Mononuclear cell (primary cell): Measurements from ENCODE around the gene ATL2. TPM values are rescaled to one million over a fixed set of nuclear protein-coding genes. Genes with fewer than 3 reads are reported as not detected.
"Not testable (repeated sequence)": the region's sequence is repeated elsewhere in the genome, so short reads cannot be mapped to it uniquely, and the experiment has no call there.

Source experiments
- H3K27me3 ChIP-seq: 2 replicates; pipeline ENCODE4 v1.6.0; 2011; ENCODE audit warnings: low read length, control low read depth; ENCODE audit not compliant: insufficient read depth
- H3K4me1 ChIP-seq: 2 replicates; pipeline ENCODE4 v1.5.1; 2011; ENCODE audit warnings: mild to moderate bottlenecking, low read length, control low read depth; ENCODE audit not compliant: insufficient read depth
- H3K4me3 ChIP-seq: 2 replicates; pipeline ENCODE4 v1.5.1; 2011; ENCODE audit warnings: mild to moderate bottlenecking, low read length, moderate library complexity
- H3K9me3 ChIP-seq: 2 replicates; pipeline ENCODE4 v1.5.1; 2011; ENCODE audit warnings: low read depth, mild to moderate bottlenecking, control low read depth, low read length
- total RNA-seq: library from RNA; depleted of rRNA; stranded (reverse); fragments of >200 nt; gene quantifications from one replicate; pipeline ENCODE4 v1.2.3, GENCODE V29; 2012

The ATL2 gene
- total RNA-seq, 1 donor: 159 TPM

DNA sequence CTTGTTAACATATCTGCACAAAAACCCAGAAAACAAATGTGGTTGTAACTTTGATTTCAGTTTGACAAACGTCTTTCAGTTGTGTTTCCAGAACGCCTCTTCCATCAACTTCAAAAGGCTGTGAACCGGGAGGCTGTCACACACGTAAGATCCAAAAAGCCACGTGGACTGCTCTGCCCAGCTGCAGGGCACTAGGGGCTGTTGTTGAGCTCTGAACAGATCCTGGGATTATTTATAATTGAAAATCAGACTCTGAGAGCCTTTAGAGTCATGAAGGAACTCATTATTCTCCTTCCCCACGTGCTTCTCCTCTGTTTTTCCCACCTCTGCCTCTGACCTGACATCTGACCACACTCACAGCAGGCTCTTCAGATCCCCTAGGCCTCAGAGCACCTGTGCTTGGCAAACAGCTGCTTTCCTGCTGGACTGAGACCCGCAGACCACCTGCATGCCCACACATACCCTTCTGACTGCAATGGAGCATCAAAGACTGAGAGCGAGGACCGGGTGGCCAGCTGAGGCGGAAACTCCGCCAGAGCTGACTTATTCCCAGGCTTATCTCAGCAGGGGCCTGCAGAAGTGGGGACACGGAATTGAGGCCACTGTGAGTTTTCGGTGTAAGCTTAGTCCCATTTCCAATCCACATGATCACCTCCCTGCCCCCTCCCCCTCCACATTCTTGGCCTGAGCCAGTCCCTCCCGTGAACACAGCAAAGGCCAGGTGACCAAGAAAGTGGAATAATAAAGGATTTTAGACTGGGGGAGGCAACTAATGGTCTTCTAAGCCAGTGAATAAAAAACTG is 114.8 kb downstream of the ATL2 start:
- H3K27me3 ChIP-seq: no peaks in the 10 kb centered on the region
- no peaks in the 10 kb centered on the region for H3K9me3 ChIP-seq
- no peak overlapping the region for H3K4me3 ChIP-seq
- peaks cover 57% of the 10 kb centered on the region for H3K4me1 ChIP-seq

- Histone ChIP-seq H3K4me3 (no peak overlapping the region), H3K4me1 (peaks cover 52% of the 10 kb centered on the region), H3K27me3 (no peaks in the 10 kb centered on the region)
Measured at GRCh38 chr2:38261569-38262068, 115.5 kb downstream of the ATL2 start.

GRCh38 chr2:38260972-38261371 is 116.1 kb downstream of the ATL2 start:
- Histone ChIP-seq H3K27me3 (no peaks in the 10 kb centered on the region), H3K4me3 (no peak overlapping the region), H3K9me3 (no peaks in the 10 kb centered on the region), H3K4me1 (peaks cover 46% of the 10 kb centered on the region)

More at GRCh38 chr2:38261569-38262068, 115.5 kb downstream of the ATL2 start:
- H3K9me3 ChIP-seq: no peaks in the 10 kb centered on the region

DNA sequence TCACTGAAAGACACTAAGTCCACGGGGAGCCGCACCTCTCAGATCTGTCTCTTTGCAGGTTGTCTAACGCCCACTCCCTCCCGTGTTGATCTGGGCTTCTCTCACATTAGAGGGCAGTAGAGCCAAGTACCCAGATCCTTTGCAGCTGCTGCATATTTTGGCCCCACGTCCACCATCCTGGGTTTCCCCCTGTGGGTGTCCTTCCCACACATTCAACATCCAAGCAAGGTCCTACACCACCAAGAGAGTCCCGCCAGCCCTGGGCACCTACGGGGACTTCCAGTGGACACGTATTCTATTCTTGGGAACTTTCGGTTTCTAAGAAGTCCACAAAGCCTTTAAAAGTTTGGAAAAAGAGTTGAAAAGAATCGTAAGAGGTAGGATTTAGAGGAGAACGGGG is 116.6 kb downstream of the ATL2 start:
- H3K27me3 ChIP-seq: no peaks in the 10 kb centered on the region
- H3K9me3 ChIP-seq: no peaks in the 10 kb centered on the region
- no peak overlapping the region for H3K4me3 ChIP-seq
- peaks cover 46% of the 10 kb centered on the region for H3K4me1 ChIP-seq

DNA sequence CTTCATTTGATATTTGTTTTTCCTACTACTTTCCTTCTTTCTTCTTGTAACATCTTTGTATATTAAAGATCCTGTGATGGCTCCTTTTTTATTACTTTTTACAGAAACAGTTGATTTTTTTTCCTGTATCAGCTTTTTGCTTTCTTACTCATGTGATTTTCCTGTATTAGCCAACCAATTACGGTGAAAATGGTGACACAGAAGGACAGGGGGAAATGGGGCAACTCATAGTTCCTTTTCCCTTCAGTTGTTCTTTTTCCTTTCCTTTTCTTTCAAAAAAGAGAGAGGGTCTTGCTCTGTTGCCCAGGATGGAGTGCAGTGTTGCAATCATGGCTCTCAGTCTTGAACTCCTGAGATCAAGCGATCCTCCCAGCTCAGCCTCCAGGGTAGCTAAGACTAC is 117.8 kb downstream of the ATL2 start:
- no peaks in the 10 kb centered on the region for H3K9me3 ChIP-seq
- no peaks in the 10 kb centered on the region for H3K27me3 ChIP-seq
- no peak overlapping the region for H3K4me3 ChIP-seq
- H3K4me1 ChIP-seq: peaks cover 35% of the 10 kb centered on the region

DNA sequence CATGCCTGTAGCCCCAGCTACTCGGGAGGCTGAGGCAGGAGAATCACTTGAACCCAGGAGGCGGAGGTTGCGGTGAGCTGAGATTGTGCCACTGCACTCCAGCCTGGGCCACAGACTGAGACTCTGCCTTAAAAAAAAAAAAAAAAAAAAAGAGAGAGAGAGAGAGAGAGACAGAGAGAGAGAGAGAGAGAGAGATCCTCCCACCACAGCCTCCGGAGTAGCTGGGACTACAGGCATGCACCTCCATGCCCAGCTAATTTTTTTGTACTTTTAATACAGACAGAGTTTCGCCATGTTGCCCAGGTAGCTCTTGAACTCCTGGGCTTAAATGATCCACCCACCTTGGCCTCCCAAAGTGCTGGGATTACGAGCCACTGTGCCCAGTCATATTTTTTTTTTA is 119.4 kb downstream of the ATL2 start:
- H3K9me3 ChIP-seq, H3K27me3 ChIP-seq, H3K4me3 ChIP-seq: not testable (repeated sequence)
- H3K4me1 ChIP-seq: peaks cover 25% of the 10 kb centered on the region

DNA sequence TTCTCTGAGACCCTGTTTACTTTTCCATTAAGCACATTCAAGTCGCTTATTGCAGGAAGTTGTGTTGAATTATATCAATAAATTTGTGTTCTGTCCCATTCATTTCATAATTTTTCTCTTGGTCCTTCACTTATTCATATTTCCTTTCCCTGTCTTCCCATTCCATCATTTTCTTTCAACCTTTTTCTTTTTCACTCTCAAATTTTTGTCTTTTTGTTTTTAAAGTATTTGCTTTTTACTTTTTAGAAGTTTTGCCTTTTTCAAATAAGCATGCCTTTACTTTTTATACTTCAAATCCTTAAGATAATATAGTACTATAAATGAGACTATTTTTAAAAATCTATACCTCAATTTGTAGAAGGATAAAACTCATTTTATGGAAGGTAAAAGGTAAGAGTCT is 120.5 kb downstream of the ATL2 start:
- Histone ChIP-seq H3K4me3 (no peak overlapping the region), H3K9me3 (no peaks in the 10 kb centered on the region)

DNA sequence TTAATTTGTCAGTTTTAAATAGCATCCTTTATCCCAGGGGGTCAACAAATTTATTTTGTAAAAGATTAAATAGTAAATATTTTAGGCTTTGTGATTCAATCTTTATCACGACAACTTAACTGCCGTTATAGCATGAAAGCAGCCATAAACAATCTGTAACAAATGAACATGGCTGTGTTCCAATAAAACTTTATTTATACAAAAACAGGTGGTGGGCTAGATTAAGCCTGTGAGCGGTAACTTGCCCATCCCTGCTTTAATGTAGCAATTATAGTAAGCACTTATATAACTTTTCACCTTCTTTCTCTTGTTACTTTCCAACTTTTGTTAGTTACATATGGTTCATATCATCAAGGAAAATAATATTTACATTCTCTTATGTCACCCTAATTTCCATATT is 121.9 kb downstream of the ATL2 start:
- Histone ChIP-seq H3K4me1 (peaks cover 12% of the 10 kb centered on the region), H3K27me3 (no peaks in the 10 kb centered on the region), H3K9me3 (no peaks in the 10 kb centered on the region), H3K4me3 (no peak overlapping the region)

More for the DNA sequence above, 120.5 kb downstream of the ATL2 start:
- Histone ChIP-seq H3K27me3 (no peaks in the 10 kb centered on the region), H3K4me1 (peaks cover 18% of the 10 kb centered on the region)

DNA sequence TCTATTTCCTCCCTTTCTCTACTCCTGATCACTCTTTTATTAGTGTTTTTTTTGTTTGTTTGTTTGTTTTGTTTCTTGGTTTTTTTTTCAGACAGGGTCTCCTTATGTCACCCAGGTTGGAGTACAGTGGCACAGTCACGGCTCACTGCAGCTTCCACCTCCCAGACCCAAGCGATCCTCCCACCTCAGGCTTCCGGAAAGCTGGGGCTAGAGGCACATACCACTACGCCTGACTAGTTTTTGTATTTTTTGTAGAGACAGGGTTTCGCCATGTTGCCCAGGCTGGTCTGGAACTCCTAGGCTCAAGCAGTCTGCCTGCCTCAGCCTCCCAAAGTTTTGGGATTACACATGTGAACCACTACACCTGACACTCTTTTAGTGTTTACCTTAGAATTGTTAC is 122.3 kb downstream of the ATL2 start:
- no peak overlapping the region for H3K4me3 ChIP-seq
- no peaks in the 10 kb centered on the region for H3K9me3 ChIP-seq
- peaks cover 12% of the 10 kb centered on the region for H3K4me1 ChIP-seq
- H3K27me3 ChIP-seq: no peaks in the 10 kb centered on the region

DNA sequence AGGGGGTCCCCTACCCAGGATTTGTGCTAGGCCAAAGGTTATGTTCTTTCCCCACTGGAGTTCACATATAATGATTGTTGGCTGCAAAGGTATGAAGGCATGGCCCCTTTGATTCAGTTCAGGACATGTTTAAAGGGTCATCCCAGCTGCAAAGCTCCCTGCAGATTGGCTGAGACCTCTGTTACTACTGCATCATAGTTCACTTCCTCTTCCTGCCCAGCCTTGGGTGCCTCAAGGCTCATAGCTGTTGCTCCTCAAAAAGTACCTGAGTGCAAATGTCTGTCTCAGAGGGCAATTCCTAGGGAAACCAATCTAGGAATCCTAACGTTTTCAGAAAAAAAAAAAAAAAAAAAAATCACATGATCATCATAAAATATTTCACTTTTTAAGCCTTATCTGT is 125.1 kb downstream of the ATL2 start:
- Histone ChIP-seq H3K27me3 (no peaks in the 10 kb centered on the region), H3K4me3 (no peak overlapping the region), H3K4me1 (no peaks in the 10 kb centered on the region), H3K9me3 (no peaks in the 10 kb centered on the region)

DNA sequence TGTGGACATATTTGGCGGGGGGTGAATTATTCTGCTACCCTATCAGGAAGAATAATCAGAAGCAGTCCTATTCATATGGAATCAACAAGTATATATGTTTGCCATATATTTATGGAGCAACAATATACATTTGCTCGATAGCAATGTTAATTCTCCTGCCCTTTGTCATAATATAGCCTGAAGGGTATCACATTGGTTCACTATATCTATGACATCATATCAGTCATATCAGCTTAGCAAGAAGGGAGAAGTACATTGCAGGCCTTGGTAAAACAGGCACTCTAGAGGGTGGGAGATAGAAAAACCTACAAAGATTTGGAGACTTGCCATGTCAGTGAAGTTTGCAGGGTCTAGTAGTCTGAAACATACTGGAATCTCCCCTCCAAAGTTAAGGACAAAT is 128.4 kb downstream of the ATL2 start:
- no peak overlapping the region for H3K4me3 ChIP-seq
- no peaks in the 10 kb centered on the region for H3K9me3 ChIP-seq
- H3K27me3 ChIP-seq: no peaks in the 10 kb centered on the region
- H3K4me1 ChIP-seq: no peaks in the 10 kb centered on the region

DNA sequence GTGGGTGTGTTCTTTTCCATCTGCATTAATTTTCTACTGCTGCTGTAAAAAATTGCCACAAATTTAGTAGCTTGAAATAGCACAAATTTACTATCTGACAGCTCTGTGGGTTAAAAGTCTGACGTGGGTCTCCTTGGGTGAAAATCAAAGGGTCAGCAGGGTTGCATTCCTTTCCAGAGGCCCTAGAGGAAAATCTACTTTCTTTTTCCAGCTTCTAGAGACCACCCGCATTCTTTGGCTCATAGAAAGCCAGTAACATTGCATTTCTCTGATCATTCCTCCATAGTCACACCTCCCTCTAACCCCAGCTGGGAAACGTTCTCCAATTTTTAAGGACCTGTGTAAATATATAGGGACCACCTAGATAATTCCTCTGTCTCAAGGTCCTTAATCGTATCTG is 128.8 kb downstream of the ATL2 start:
- Histone ChIP-seq H3K27me3 (no peaks in the 10 kb centered on the region), H3K4me1 (no peaks in the 10 kb centered on the region), H3K4me3 (no peak overlapping the region), H3K9me3 (no peaks in the 10 kb centered on the region)

- Histone ChIP-seq H3K4me3 (no peak overlapping the region), H3K27me3 (no peaks in the 10 kb centered on the region), H3K9me3 (no peaks in the 10 kb centered on the region), H3K4me1 (no peaks in the 10 kb centered on the region)
Measured at GRCh38 chr2:38246105-38246504, 131.0 kb downstream of the ATL2 start.

GRCh38 chr2:38245114-38245641 is 131.9 kb downstream of the ATL2 start:
- Histone ChIP-seq H3K9me3 (no peaks in the 10 kb centered on the region), H3K4me1 (no peaks in the 10 kb centered on the region), H3K4me3 (no peak overlapping the region), H3K27me3 (no peaks in the 10 kb centered on the region)

- no peaks in the 10 kb centered on the region for H3K9me3 ChIP-seq
- no peaks in the 10 kb centered on the region for H3K4me1 ChIP-seq
- no peak overlapping the region for H3K4me3 ChIP-seq
- no peaks in the 10 kb centered on the region for H3K27me3 ChIP-seq
Measured at GRCh38 chr2:38244301-38244700, 132.8 kb downstream of the ATL2 start.
